Activated CD4-positive, alpha-beta T cell treated with anti-CD3 and anti-CD28 coated beads, Interleukin-2, Interleukin-6, amounts not matched to agents 100 ng/mL and 50 ng/mL, durations not matched to agents 16 hours and 8 hours (primary cell): ENCODE data around the gene SLC26A6.

Experiments
- DNase-seq: peaks from one replicate; pipeline ENCODE4 v3.0.0-alpha.2; 2020

The SLC26A6 gene, protein sequence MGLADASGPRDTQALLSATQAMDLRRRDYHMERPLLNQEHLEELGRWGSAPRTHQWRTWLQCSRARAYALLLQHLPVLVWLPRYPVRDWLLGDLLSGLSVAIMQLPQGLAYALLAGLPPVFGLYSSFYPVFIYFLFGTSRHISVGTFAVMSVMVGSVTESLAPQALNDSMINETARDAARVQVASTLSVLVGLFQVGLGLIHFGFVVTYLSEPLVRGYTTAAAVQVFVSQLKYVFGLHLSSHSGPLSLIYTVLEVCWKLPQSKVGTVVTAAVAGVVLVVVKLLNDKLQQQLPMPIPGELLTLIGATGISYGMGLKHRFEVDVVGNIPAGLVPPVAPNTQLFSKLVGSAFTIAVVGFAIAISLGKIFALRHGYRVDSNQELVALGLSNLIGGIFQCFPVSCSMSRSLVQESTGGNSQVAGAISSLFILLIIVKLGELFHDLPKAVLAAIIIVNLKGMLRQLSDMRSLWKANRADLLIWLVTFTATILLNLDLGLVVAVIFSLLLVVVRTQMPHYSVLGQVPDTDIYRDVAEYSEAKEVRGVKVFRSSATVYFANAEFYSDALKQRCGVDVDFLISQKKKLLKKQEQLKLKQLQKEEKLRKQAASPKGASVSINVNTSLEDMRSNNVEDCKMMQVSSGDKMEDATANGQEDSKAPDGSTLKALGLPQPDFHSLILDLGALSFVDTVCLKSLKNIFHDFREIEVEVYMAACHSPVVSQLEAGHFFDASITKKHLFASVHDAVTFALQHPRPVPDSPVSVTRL

DNA sequence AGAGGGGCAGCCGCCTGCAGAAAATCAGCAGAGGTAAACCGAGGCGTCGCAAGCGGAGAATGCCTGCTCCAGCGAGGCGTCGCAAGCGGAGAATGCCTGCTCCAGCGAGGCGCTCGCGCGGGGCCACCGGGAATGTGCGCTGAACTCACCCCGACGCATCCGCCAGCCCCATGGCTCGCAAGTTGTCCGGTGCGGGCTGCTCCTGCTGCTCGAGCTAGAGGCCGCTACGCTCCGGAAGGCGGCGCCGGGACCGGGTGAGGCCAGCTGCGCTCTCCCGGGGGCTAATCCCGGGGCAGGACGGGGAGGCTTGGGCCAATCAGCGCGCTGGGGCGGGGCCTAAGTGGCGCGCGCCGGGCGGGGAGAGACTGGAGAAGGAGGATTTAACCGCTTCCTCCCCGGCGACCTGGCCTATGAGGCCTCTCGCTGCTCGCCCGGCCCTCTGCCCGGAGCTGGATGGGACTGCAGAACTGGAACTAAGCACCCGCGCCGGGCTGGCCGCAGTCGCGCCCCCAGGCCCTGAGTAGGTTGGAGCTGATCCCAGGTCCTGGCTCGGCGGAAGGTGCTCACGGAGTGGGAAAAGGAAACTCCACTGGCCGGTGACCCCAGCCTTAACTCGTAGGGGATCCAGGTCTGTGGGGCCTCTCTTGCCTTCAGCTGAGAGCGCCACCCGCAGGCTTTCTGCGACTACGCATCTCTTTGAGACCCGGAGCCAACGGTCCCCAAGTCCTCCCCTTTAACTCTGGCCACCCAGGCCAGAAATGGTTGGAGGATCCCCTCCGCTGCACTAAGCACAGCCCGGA, at the start of gene SLC26A6:
TSS of gene SLC26A6 (minus strand) at position 240 of the 800 bp plus-strand sequence. CDS start at position 172, 68 bp downstream.
- DNase-seq, result peak; percentile 98

DNA sequence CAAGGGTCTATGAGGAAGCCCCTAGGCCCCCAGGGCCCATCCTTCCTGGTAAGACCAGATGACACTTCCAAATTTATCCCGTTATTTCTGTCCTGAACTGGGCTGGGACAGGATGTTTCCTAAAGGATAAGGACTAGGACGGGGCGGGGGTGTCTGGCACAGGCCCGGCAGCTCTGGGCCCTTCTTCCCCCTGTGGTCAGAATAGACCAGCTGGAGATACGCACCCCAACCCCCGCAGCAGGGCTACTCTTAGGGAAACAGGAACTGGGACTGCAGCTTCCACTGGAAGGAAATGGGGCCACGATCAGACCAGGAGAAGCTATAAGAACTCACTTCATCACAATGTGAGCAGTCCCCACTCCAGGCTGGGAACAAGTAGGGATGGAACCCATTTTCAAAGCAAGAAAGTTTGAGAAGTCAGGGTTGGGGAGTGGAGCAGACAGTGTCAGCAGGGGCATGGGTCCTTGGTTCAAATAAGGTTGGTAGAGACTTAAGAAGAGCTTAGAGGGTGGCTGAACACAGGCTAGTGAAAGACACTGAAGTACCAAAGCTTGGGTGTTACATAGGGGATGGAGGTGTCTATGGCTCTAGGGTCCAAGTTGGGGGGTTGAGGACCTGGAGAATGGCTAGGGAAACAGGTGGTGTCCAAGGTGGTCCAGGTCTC, 49.4 kb upstream of the SLC26A6 start:
- no peak for DNase-seq

DNA sequence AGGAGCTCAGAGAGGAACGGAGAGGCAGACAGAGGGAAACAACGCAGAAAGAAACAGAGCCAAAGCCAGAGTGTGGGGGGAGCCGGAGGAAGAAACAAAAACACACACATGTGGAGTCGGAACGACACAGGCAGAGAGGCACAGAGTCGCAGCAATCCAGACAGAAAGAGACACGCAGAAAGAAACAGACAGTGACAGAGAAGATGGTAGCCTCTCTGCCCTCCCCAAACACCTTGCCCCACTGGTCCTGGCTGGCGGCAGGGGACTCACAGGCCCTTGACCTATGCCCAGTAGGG, 48.7 kb upstream of the SLC26A6 start:
- DNase-seq, result no peak

DNA sequence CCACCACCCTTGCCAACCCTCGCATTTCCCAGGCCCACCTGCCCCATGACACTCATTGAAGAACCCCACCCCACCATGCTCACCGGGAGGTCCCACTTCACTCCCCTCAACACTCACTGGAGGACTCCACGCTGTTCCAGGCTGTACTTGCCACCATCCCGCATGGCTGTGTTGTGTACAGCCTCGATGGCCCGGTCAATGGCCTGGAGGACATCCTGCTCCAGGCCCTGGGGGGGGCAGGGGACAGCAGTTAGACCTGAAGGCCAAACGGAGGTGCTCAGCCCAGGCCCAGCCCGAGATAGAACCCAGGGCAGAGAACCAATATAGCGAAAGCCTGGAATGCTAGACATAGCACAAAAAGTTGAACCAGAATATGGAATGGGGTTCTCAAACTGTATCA, 47.5 kb upstream of the SLC26A6 start:
- no peak for DNase-seq

DNA sequence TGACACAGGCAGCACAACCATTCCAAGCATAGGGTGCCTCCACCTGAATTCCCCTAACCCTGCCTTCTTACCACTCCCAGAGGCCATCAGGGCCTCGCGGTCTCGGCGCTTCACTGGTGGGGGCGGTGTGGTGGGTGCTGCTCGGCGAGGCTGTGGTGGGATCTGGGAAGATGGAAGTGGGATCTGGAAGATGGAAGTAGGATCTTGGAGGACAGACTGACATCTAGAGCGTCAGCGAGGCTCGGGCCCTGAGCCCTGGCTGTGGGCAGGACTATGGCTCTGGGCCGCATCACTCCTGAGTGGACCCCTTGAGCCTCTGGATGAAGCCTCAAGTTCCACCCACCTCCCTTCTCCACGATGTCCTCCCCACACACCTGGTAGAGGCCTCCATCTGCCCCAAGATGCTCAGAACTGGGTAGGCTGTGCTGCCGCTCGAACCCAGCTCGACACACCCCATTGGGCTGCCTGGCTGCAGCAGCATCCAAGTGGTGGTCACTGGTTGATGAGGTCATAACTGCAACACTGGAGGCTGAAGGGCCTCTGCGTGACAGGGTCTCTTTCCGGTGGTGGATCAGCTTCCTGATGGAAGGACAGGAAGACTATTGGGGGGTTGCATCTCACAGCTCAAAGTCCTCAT, 46.8 kb upstream of the SLC26A6 start:
- no peak for DNase-seq

DNA sequence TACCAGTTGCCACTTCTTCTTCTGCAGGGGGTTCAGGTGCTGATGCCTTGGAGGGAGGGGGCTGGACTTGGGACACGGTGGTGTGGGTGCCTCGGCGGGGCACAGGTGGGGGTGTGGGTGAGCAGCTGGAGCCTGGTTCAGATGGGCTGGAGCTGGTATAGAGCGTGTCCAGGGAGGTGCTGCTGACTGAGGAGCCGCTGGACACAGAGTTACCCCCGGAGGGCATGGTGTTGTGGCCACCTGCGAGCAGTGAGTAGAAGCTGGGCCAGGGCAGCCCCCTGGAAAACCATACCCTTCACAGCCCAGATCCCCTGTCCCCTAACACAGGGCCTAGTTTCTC, 46.2 kb upstream of the SLC26A6 start:
- no peak for DNase-seq

DNA sequence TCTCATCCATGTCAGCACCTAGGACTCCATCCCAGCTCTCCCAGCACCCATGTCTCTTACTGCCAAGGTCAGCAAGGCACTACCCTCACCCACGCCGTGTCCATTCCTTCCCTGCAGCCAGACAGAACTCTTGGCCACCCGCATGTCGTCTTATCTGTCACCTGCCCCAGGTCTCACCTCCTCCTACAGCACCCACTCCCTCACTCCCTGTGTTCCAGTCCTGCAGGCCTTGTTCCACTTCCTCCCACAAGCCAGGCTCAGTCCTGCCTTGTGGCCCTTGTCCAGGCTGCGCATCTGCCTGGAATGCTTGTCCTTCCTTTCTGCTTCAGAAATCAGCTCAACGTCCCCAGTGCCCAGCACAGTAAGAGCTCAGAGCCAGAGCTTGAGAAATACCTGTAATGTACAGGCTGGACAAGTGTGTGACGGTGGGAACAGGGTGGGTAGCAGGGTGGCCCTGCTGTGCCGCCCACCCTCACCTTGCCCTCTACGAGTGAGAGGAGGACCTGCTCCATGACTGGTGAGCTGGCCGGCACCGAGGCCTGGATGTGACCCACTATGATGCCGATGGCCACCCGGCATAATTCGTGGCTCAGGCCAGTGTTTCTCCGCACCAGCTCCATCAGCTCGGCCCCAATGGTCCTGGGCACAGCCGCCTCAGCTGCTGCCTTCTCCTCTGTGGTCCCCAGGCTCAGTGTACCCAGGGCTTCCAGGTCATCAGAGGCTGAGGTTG, 45.7 kb upstream of the SLC26A6 start:
- no peak for DNase-seq

DNA sequence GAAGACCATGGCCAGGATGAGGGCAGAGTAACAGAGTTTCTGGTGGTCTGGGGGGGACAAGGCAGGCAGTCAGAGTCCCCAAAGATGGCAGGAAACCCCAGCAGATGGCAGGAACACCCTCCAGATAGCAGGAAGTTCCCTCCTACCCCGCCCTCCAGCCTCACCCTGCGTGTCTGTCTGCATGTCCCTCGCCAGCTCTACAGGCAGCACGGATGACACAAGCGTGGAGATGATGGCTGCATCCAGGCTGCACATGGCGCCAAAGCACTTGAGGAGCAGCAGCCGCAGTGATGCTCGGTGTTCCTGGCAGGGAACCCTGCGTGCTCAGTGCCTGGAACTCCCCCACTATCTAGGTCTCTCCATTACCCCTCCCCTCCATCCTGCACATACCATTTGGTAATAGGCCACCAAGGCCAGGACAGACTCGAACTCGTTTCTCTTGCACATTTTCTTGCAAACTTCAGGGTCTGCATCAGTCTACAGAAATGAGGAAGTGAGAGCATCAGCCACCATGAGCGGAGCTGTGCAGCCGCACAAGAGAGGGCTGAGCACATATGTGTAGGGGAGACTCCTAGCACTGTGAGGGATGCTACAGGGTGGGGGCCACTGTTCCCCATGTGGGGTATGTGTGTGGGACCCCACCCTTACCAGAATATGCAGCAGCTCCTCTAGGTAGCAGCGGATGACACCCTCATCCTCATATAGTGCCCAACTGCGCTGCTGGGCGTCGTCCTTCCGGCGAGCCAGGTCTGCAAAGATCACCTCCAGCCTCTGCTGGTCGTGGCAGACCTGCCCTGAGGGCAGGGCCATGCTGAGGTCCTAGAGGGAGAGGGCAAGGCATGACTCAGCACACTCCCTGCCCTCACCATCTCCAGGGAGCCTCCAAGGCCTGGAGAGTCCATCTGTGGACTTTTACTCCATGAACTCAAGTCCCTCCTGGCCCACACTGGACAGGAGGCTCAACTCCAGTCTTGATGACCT, 44.4 kb upstream of the SLC26A6 start:
- DNase-seq, result no peak

DNA sequence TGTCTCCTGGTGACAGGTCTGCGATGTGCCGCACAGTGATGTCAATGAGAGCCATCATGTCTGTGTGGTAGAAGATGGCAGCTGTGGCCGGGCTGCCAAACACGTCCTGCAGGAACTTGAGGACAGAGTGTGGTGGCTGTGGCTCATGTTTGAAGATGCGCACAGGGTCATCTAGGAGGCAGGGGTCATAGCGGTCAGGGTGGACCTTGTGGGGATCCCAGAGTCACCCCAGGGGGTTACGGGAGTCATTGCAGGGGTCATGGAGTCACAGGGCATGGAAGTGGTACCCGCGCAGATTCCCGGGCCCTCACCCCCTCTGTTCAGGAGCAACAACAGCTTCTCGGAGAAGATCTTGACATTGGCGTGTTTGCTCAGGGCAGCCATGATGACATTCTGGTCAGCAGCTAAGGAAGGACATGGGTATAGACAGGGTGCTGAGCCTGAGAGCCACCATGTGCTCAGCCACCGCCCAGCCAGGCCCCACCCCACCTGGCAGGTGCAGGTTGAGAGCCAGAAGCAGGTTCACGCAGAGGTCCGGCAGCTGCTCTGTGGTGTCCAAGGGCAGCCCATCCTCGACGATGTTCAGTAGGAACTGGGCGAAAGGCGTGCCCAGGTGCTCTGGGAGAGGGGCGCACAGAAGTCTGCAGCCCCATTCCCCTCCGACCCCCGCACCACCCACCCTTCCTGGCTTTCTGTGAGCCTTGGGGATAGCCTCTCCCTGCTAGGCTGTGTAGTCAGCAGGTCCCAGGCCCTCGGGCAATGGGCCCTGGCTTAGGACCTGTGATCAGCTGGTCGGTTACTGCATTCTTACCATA, 43.5 kb upstream of the SLC26A6 start:
- DNase-seq, result no peak

DNA sequence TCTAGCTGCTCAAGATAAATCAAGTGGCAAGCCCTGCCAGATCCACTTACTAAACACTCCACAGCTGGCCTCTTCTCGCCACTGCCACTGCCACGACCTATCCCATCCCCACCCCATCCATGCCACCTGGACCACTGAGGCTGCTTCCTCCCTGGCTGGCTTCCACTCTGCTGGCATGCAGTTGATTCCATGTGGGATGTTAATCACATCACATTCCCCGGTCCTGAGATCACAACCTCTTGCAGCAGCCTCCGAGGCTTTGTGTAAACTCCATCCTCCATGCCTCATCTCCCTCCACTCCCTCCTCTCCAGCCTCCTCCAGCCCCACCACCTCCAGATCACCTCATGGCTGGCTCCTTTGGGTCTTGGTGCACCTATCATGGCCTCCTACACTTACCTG, 42.8 kb upstream of the SLC26A6 start:
- no peak for DNase-seq

DNA sequence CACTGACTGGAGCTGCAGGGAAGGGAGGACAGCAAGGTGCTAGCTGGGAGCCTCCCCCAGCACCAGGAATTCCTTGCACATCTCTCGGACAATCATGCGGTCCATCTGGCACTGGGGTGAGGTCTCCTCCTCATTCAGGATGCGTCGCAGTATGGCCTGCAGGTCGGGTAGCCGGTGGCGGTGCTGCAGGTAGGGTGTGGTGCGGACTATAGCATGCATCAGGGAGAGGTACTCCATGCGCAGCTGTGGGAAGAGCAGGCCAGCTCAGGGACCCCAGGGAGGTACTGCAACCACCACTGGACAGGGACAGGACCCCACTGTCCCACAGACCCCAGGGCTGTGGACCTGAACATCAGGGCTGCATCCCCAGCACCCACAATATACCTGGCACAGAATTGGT, 39.2 kb upstream of the SLC26A6 start:
- DNase-seq, result no peak

DNA sequence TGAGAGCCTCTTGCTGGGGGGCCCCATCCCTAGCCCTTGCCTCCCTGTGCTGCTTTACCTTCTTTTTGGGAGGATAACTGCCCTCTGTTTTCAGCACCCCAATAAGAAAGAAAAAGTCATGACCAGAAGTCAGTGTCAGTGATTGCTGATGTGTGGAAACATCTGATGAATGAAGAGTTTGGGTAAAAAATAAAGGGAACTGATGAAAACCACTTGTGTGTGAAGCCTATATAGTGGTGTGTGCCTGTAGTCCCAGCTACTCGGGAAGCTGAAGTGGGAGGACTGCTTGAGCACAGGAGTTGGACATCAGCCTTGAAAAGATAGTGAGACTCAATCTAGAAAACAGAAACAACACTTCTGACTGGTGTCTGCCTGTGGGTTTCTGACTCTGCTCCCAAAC, 37.3 kb upstream of the SLC26A6 start:
- no peak for DNase-seq

DNA sequence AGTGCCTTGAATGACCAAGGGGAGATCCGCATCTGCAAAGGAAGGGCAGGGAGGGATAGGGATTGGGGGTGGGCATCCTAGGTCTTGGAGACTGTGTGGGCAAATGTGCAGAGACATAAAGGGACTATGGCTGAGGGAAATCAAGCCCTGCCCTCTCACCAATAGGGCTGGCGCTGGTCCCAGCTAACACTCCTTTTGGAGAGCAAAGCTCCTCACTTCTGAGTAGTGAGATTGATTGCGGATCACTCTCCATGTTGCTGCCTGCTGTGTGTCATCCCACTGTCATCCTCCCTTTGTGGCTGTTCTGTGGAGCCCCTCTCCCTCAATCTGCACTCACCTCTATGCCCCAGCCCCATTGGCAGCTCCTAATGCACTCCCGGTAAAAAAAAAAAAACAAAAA, 29.7 kb upstream of the SLC26A6 start:
- no peak for DNase-seq

DNA sequence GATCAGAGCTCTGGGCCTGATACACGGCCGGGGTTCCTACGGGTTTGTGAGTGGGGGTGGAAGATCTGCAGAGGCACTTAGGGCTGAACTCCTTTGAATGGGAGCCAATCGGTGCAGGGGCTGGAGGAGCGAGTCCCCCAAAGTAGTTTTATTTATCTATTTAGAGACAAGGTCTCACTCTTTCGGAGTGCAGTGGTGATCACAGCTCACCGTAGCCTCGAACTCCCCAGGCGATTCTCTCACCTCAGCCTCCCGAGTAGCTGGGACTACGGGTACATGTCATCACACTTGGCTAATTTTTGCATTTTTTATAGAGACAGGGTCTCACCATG, 29.0 kb upstream of the SLC26A6 start:
- DNase-seq, result no peak

DNA sequence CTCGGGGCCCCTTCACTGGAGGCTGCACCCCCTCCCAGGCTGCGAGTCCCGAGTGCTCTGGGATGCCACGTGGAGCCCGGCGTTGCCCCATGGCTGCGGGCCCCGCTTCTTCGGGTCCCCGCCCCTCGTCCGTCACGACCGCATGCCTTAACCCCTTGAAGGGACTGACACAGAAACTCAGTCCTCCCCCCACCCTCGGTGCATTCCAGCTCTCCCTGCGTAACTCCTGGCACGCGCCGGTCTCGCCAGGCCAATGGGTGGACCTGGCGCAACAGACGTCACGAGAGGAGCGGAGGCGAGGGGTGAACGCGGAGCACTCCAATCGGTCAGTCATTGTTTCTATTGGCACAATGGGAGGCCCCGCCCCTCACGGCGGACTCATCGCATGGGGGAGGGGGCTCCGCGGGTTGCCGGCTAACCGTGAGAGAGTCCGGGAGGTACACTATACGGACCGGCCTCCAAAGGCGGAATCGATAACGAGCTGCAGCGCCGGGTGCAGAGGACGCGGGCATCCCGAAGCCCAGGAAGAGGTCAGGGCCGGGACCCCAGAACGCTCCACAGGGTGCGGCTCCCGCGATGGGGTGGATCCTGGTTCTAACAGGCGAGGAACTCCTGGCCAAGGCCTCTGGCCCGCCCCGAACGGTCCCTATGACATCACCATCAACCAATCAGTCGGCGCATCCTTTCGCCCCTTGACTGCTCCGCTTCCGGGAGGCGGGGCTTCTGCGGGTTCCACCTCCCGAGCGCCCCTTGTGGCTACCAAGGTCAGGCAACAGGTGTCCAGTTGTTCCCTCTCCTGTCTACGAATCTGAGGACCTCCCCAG, 28.4 kb upstream of the SLC26A6 start:
- DNase-seq, result peak; percentile 98

DNA sequence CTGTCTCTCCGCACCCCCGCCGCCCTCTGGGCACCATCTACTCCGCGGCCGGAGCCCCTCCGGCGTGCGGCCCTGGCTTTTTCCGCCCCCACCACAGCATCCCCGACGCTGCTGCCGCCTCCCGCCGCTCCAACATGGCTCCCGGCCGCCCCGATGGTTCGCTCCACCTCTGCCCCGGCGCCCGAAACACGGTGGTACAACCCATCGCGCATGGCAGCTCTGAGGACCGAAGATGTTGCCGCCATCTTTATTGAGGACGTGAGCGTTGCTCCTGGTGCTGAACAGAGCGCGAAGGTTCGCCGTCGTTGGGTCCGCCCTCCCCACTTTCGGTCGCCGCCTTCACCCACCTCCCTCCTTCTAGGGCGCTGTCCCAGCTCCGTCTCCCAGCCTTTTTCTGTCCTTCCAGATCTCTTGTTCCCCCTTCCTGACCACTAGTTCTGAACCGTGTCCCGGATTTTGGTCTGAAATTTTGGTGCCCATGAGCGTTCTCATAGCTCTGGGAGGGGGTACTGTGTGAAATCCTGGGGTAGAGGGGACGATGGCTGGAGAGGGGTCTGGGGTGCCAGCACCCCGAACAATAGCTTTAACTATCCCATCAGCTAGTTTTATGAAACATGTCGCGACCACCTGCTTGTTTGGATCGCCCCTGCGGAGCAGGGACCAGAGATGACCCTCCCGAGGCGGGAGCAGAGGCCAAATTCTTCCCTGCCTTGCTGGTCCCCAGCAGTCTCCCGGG, 27.7 kb upstream of the SLC26A6 start, which contains the start of gene CELSR3:
TSS of gene CELSR3 (minus strand) at position 134 of the 736 bp plus-strand sequence. CDS start 252 bp downstream, outside the sequence.
- peak; percentile 90 for DNase-seq

DNA sequence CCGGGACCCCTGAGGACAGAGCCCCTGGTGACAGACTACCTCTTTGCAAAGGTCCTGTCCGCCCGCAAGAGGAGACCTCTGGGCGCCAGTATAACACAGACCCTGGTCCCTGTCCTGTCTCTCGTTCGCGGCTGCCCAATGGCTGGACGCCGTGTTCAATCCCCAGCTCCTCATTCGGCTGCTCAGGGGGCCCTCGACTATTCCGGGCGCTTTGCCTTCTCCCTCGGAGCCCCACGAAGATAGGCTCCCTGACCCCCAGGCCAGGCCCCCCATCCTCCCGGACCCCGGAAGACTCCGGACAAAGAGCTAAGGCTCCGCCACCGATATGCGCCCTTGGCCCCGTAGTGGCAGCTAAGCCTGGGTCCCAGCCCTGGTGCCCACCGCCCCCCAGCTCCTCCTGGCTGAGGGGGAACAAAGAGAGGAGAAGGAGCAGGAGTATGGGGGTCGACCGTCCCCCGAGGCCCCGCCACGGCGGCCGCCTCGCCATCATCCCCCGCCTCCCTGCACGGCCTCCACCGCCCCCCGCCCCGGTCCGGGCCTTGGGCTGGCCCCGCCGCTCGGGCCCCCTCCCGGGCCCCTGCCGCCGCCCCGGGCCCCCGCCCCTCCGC, 27.0 kb upstream of the SLC26A6 start:
- DNase-seq, result no peak
